H1 (cell line): ENCODE data around the gene ELFN2. TPM values are rescaled to one million over a fixed set of nuclear protein-coding genes. Genes with fewer than 3 reads are reported as not detected.

Source experiments
- CTCF ChIA-PET: fragments of 300-600 bp; sonication (Branson Sonifier 250); formaldehyde crosslinking; loops from one replicate; lab custom pipeline; 2021; ENCODE audit not compliant: partially characterized antibody; lab: Charles Lee
- POLR2A ChIA-PET: fragments of 300-600 bp; sonication (Branson Sonifier 250); formaldehyde crosslinking; loops from one replicate; lab custom pipeline; 2021; ENCODE audit warnings: inconsistent platforms; ENCODE audit not compliant: partially characterized antibody; lab: Charles Lee
- DNase-seq, 2 experiments: peaks; one replicate each; pipeline versions ENCODE4 v3.0.0 to v3.0.0-alpha.2; 2010 to 2022; ENCODE audit warnings: low spot score in 2 of 2, low read depth in 1 of 2, mixed read lengths in 1 of 2
- FAIRE-seq: peaks from 2 replicates; lab custom pipeline; 2011; peaks lifted over from hg19 to GRCh38; lab: Jason Lieb, UNC
- H2AFZ ChIP-seq: 2 replicates; pipeline ENCODE4 v1.8.1; 2012; ENCODE audit warnings: low read length, inconsistent platforms
- H2AK5ac ChIP-seq: 2 replicates; pipeline ENCODE4 v1.6.1; 2013; ENCODE audit warnings: low read depth, low read length
- H2BK120ac ChIP-seq: replicated peaks from 2 replicates; pipeline ENCODE3; 2013; ENCODE audit warnings: low read depth, low read length, inconsistent platforms
- H2BK12ac ChIP-seq: 2 replicates; pipeline ENCODE4 v1.6.1; 2013; ENCODE audit warnings: low read depth, low read length
- H2BK15ac ChIP-seq: 2 replicates; pipeline ENCODE4 v1.6.1; 2013; ENCODE audit warnings: low read length
- H2BK20ac ChIP-seq: 2 replicates; pipeline ENCODE4 v1.6.1; 2013; ENCODE audit warnings: low read length
- H2BK5ac ChIP-seq: 2 replicates; pipeline ENCODE4 v1.6.1; 2013; ENCODE audit warnings: low read depth, low read length
- H3K14ac ChIP-seq: 2 replicates; pipeline ENCODE4 v1.6.1; 2013; ENCODE audit warnings: inconsistent platforms; ENCODE audit not compliant: insufficient read length
- H3K18ac ChIP-seq: 2 replicates; pipeline ENCODE4 v1.6.1; 2013; ENCODE audit warnings: low read length; ENCODE audit errors: extremely low read depth
- H3K23ac ChIP-seq: 2 replicates; pipeline ENCODE4 v1.6.1; 2013; ENCODE audit warnings: inconsistent platforms; ENCODE audit not compliant: insufficient read length
- H3K23me2 ChIP-seq: 2 replicates; pipeline ENCODE4 v1.6.1; 2013; ENCODE audit warnings: low read depth, low read length
- H3K27ac ChIP-seq: 2 replicates; pipeline ENCODE4 v1.6.1; 2011; ENCODE audit warnings: low read depth, low read length, inconsistent platforms
- H3K27me3 ChIP-seq, 4 experiments: replicated peaks in 1 of 4; 1 replicate in 1 of 4; 2 replicates in 3 of 4; pipeline versions ENCODE4 v1.6.1 to v1.8.1; 2011 to 2013; ENCODE audit warnings: low read length in 3 of 4, mild to moderate bottlenecking in 3 of 4, inconsistent platforms in 2 of 4, mixed read lengths in 2 of 4, moderate library complexity in 1 of 4; ENCODE audit not compliant: control insufficient read depth in 3 of 4, insufficient read depth in 3 of 4; ENCODE audit errors: extremely low read depth in 1 of 4
- H3K36me3 ChIP-seq, 4 experiments: 2 replicates each; pipeline versions ENCODE4 v1.6.1 to v1.8.1; 2011 to 2013; ENCODE audit warnings: mild to moderate bottlenecking in 4 of 4, low read length in 3 of 4, moderate library complexity in 2 of 4, control low read depth in 1 of 4, inconsistent platforms in 1 of 4; ENCODE audit not compliant: insufficient read depth in 4 of 4, control insufficient read depth in 2 of 4
- H3K4ac ChIP-seq: replicated peaks from 2 replicates; pipeline ENCODE3; 2013; ENCODE audit warnings: low read length, low read depth, mixed read lengths, inconsistent platforms; ENCODE audit not compliant: insufficient read length
- H3K4me1 ChIP-seq, 4 experiments: replicated peaks in 1 of 4; 1 replicate in 1 of 4; 2 replicates in 3 of 4; pipeline versions ENCODE4 v1.6.1 to v1.8.1; 2011 to 2013; ENCODE audit warnings: low read length in 3 of 4, inconsistent platforms in 2 of 4, mixed read lengths in 1 of 4; ENCODE audit not compliant: insufficient read depth in 4 of 4, control insufficient read depth in 3 of 4
- H3K4me2 ChIP-seq, 2 experiments: 2 replicates each; pipeline versions ENCODE4 v1.6.1 to v1.8.1; 2011 to 2013; ENCODE audit warnings: low read depth in 2 of 2, low read length in 2 of 2, control low read depth in 1 of 2, inconsistent platforms in 1 of 2, mild to moderate bottlenecking in 1 of 2; ENCODE audit not compliant: insufficient read depth in 1 of 2
- H3K4me3 ChIP-seq, 4 experiments: fragments of 200-600, 300-600 bp in 1 of 4; sonication (generic), shearing (Covaris generic), sonication (Bioruptor Twin) in 1 of 4; 2 replicates each; pipeline versions ENCODE4 v1.5.1 to v1.8.1; 2011 to 2016; ENCODE audit warnings: low read length in 4 of 4, low read depth in 3 of 4, control low read depth in 2 of 4, inconsistent platforms in 2 of 4, mild to moderate bottlenecking in 2 of 4, mixed read lengths in 1 of 4, moderate library complexity in 1 of 4; ENCODE audit not compliant: insufficient read depth in 2 of 4; ENCODE audit errors: extremely low read depth in 1 of 4
- H3K56ac ChIP-seq: replicated peaks from 2 replicates; pipeline ENCODE3; 2013; ENCODE audit warnings: low read depth, mild to moderate bottlenecking, mixed read lengths, low read length, inconsistent platforms; ENCODE audit not compliant: insufficient read length
- H3K79me1 ChIP-seq: 2 replicates; pipeline ENCODE4 v1.6.1; 2013; ENCODE audit warnings: low read depth, low read length, control low read depth
- H3K79me2 ChIP-seq, 2 experiments: 2 replicates each; pipeline versions ENCODE4 v1.6.1 to v1.8.1; 2012 to 2013; ENCODE audit warnings: low read length in 2 of 2, mild to moderate bottlenecking in 2 of 2, inconsistent platforms in 1 of 2; ENCODE audit not compliant: insufficient read depth in 2 of 2, control insufficient read depth in 1 of 2
- H3K9ac ChIP-seq, 4 experiments: replicated peaks in 1 of 4; 1 replicate in 1 of 4; 2 replicates in 3 of 4; pipeline versions ENCODE4 v1.6.1 to v1.8.1; 2011 to 2013; ENCODE audit warnings: low read depth in 3 of 4, low read length in 3 of 4, control low read depth in 2 of 4, mild to moderate bottlenecking in 2 of 4, moderate library complexity in 2 of 4, inconsistent platforms in 1 of 4; ENCODE audit errors: extremely low read depth in 1 of 4
- H3K9me3 ChIP-seq, 2 experiments: 2 replicates each; pipeline versions ENCODE4 v1.6.1 to v1.8.1; 2012 to 2013; ENCODE audit warnings: mild to moderate bottlenecking in 2 of 2, moderate library complexity in 2 of 2, control low read depth in 1 of 2, inconsistent platforms in 1 of 2, low read depth in 1 of 2, low read length in 1 of 2, mixed read lengths in 1 of 2; ENCODE audit not compliant: insufficient read depth in 2 of 2
- H4K20me1 ChIP-seq, 2 experiments: replicated peaks in 1 of 2; 2 replicates each; pipeline versions ENCODE3 to v1.8.1; 2011 to 2013; ENCODE audit warnings: inconsistent platforms in 2 of 2, low read length in 2 of 2, mild to moderate bottlenecking in 1 of 2; ENCODE audit not compliant: insufficient read depth in 2 of 2, control insufficient read depth in 1 of 2
- H4K5ac ChIP-seq: 2 replicates; pipeline ENCODE4 v1.6.1; 2013; ENCODE audit warnings: low read length, low read depth, mixed read lengths, inconsistent platforms; ENCODE audit not compliant: insufficient read length
- H4K8ac ChIP-seq: 2 replicates; pipeline ENCODE4 v1.8.0; 2013; ENCODE audit warnings: mild to moderate bottlenecking, moderate library complexity, low read length, inconsistent platforms; ENCODE audit not compliant: insufficient read depth; ENCODE audit errors: extremely low read depth
- H4K91ac ChIP-seq: replicated peaks from 2 replicates; pipeline ENCODE3; 2013; ENCODE audit warnings: low read length, mixed read lengths, inconsistent platforms; ENCODE audit not compliant: insufficient read length
- SAP30 ChIP-seq: fragments of 300-600 bp; sonication (generic); IDR thresholded peaks from 2 replicates; pipeline ENCODE4 v1.7.1; 2012; ENCODE audit warnings: low read length, moderate library complexity, mild to moderate bottlenecking, inconsistent platforms; ENCODE audit not compliant: insufficient read depth, insufficient replicate concordance
- WGBS, 2 experiments: shearing (Covaris generic) in 1 of 2; methylation state at CpG; one replicate each; pipeline versions ENCODE4 v1.1.6 to v1.1.7; 2013 to 2015; ENCODE audit warnings: low lambda C conversion rate in 2 of 2, mixed read lengths in 2 of 2, inconsistent platforms in 1 of 2, low coverage in 1 of 2, missing lambda C conversion rate in 1 of 2; ENCODE audit not compliant: insufficient replicate concordance in 2 of 2, insufficient coverage in 1 of 2, insufficient read length in 1 of 2; ENCODE audit errors: extremely low coverage in 1 of 2, missing lambda C conversion rate in 1 of 2; 5-methylcytosine and 5-hydroxymethylcytosine counted together
- polyA plus RNA-seq, 7 experiments: library from polyadenylated mRNA; depleted of rRNA in 3 of 7; stranded (reverse) in 5 of 7; unstranded in 2 of 7; fragments of >200 nt in 5 of 7; fragments of 200-250 nt in 2 of 7; gene quantifications; 1 replicate in 5 of 7; 2 replicates in 1 of 7; 4 replicates in 1 of 7; pipeline versions ENCODE4 v1.2.1 to v1.2.3, GENCODE V29; 2011 to 2013; ENCODE audit warnings: missing spikeins in 2 of 7, mixed read lengths in 2 of 7
- total RNA-seq: library from RNA; stranded (reverse); fragmentation: NEBNext Ultra II Directional; extraction: Animal tissue kit (Norgen Biotek cat#: 25700); gene quantifications from 2 replicates; pipeline ENCODE4 v1.2.1, GENCODE V29; 2021

ELFN2 gene
- total and polyA plus RNA-seq, 2 of the 8 experiments (the other 6 are each of a cell fraction or from before 2014, with no cell fraction given), result 0.63 to 0.88 TPM

GRCh38 chr22:37474447-37475090 is 47.3 kb upstream of the ELFN2 start:
- FAIRE-seq, result no peak
- CTCF ChIA-PET, result interaction anchor here (0.6 to 14.2 kb wide), 9 partner anchors 10 to 417 kb away, joined by 3 to 312 read pairs (median 3); partner anchors contain the start of gene MFNG

More at GRCh38 chr22:37474447-37475090, 47.3 kb upstream of the ELFN2 start:
- Histone ChIP-seq H3K14ac (no peak overlapping the region), H3K27me3 (no peaks in the 10 kb centered on the region), H3K27ac (no peak overlapping the region), H3K79me1 (no peaks in the 10 kb centered on the region), H3K23me2 (no peaks in the 10 kb centered on the region), H4K5ac (no peak overlapping the region), H3K4me3 (no peak overlapping the region), H2BK5ac (no peak overlapping the region), H3K9me3 (no peaks in the 10 kb centered on the region), H2BK15ac (no peak overlapping the region), H3K4me1 (no peaks in the 10 kb centered on the region; a peak in 2 of 7 replicates), H3K9ac (no peak overlapping the region), H4K91ac (no peak overlapping the region), H3K18ac (no peak overlapping the region), H4K8ac (no peak overlapping the region; the same call in 1 of the 2 replicates), H2BK120ac (no peak overlapping the region), H3K23ac (no peak overlapping the region), H2BK12ac (no peak overlapping the region), H3K79me2 (no peaks in the 10 kb centered on the region), H3K36me3 (no peaks in the 10 kb centered on the region; a peak in 1 of 8 replicates), H3K4me2 (no peak overlapping the region), H3K4ac (no peak overlapping the region), H3K56ac (no peak overlapping the region), H4K20me1 (peaks cover 0 to 2% of the 10 kb centered on the region in 2 experiments), H2BK20ac (no peak overlapping the region), H2AFZ (no peak overlapping the region), H2AK5ac (no peak overlapping the region)
- POLR2A ChIA-PET, result no interaction called here
- no peak for DNase-seq
- WGBS, 2 experiments, result 89% methylated on average over 11 of the region's 11 CpGs; no CpG with 5 or more reads in 1 of the 2 experiments
- TF ChIP-seq SAP30, result no peak
- TF ChIP-seq, all 59 proteins: peak for 0
